ENCODE results near the gene HSPG2. TPM values are rescaled to one million over a fixed set of nuclear protein-coding genes. Genes with fewer than 3 reads are reported as not detected.

The HSPG2 gene
- total and polyA plus RNA-seq, 2 of the 13 experiments (the other 11 are each of a cell fraction or from before 2014, with no cell fraction given) = 9.1 to 13.1 TPM

- 2% methylated on average over 4 of the region's 11 CpGs for WGBS (ENCODE audit: low lambda C conversion rate)
- CTCF ChIA-PET (ENCODE audit: low intra/inter-chr PET ratio, low total read pairs) = no interaction called here
- ATAC-seq = peak; percentile 96
- peak overlapping the region; percentile 75 for H3K27ac ChIP-seq (ENCODE audit: extremely low read length, insufficient read depth, low read length)
- peak overlapping the region; percentile 25 to 64 (median 37); a peak in 5 of 6 replicates for H3K4me3 ChIP-seq (replicated peaks in 1 of 3; ENCODE audit: insufficient read depth in 1 of 3, low read depth in 2 of 3, low read length in 3 of 3)
- peak; percentile 89 for FAIRE-seq
- H3K4me2 ChIP-seq (ENCODE audit: low read depth, low read length) = peak overlapping the region; percentile 85
- H3K9ac ChIP-seq (ENCODE audit: insufficient read depth, low read depth, low read length) = peak overlapping the region; percentile 35
- no peaks in the 10 kb centered on the region for H3K9me3 ChIP-seq (ENCODE audit: low read length)
- BruUV-seq (replicated peaks) = no TSS peak
- peaks cover 78% of the 10 kb centered on the region for H3K4me1 ChIP-seq (ENCODE audit: insufficient read depth, low read length)
- no peaks in the 10 kb centered on the region for H3K27me3 ChIP-seq (ENCODE audit: control insufficient read depth in 1 of 2, insufficient read depth in 2 of 2, low read length in 2 of 2)
- intact Hi-C loops (cut with micrococcal nuclease; ENCODE audit: unreplicated experiment) = no loop called here
- peaks cover 8% of the 10 kb centered on the region for H3K79me2 ChIP-seq (ENCODE audit: insufficient read depth, low read length)
- H2AFZ ChIP-seq (ENCODE audit: low read length) = no peak overlapping the region
- no peaks in the 10 kb centered on the region for H4K20me1 ChIP-seq (ENCODE audit: insufficient read depth, low read length)
- DNase-seq (ENCODE audit: low spot score) = peak; percentile 88
- in situ Hi-C loops (cut with HindIII; ENCODE audit: extremely low pct_ligation_motif_present, low pct_unique_long_range_greater_than_20kb) = no loop called here
- POLR2A ChIA-PET = interaction anchor here (1.5 to 6.4 kb wide), 3 partner anchors 12 to 34 kb away, joined by 4 to 105 read pairs (median 6); partner anchors contain the start of gene HSPG2
- H3K36me3 ChIP-seq (replicated peaks in 1 of 2; ENCODE audit: control insufficient read depth in 1 of 2, insufficient read depth in 2 of 2, low read length in 2 of 2) = no peaks in the 10 kb centered on the region; a peak in 1 of 5 replicates
- TF ChIP-seq LRRFIP1 (CRISPR knock-in tag; conservative IDR thresholded peaks at IDR 0.05) (no peak), ZNF230 (CRISPR knock-in tag; IDR thresholded peaks at IDR 0.05) (no peak), ZNF441 (CRISPR knock-in tag; IDR thresholded peaks at IDR 0.05; ENCODE audit: borderline replicate concordance) (no peak), UBTF (CRISPR knock-in tag; IDR thresholded peaks at IDR 0.05) (peak; percentile 46; the same call in 1 of the 2 replicates), POLR2AphosphoS5 (IDR thresholded peaks at IDR 0.05; ENCODE audit: low read depth, low read length) (peak; percentile 67; the same call in 1 of the 2 replicates), ZNF460 (CRISPR knock-in tag; IDR thresholded peaks at IDR 0.05; ENCODE audit: borderline replicate concordance) (no peak), ZNF275 (CRISPR knock-in tag; IDR thresholded peaks at IDR 0.05; ENCODE audit: borderline replicate concordance) (no peak)
Observed at GRCh38 chr1:21921100-21921875, 15.8 kb downstream of the HSPG2 start.
